Esophagus squamous epithelium (tissue), 5 donors: ENCODE results near the gene BCL2L1. TPM values are rescaled to one million over a fixed set of nuclear protein-coding genes. Genes with fewer than 3 reads are reported as not detected.
A peak's percentile ranks its signal among the peaks of the same experiment; 100 is the strongest.

ENCODE experiments used
- DNase-seq: peaks from one replicate; lab custom pipeline; 2025; lab: John Stamatoyannopoulos, UW
- H3K27ac ChIP-seq, 4 donors: fragments of 200-600 bp; sonication (generic); one replicate each; pipeline ENCODE4 v1.5.1; 2016 to 2019; ENCODE audit warnings: mild to moderate bottlenecking in 1 of 4
- H3K27me3 ChIP-seq, 4 donors: fragments of 200-600 bp; sonication (generic); 1 replicate in 3 of 4; 2 replicates in 1 of 4; pipeline versions ENCODE4 v1.5.1 to v1.6.0; 2017 to 2021; ENCODE audit warnings: antibody characterized with exemption in 1 of 4
- H3K36me3 ChIP-seq, 3 donors: fragments of 200-600 bp; sonication (generic); one replicate each; pipeline ENCODE4 v1.5.1; 2016 to 2019
- H3K4me1 ChIP-seq, 3 donors: fragments of 200-600 bp; sonication (generic); one replicate each; pipeline ENCODE4 v1.5.1; 2017 to 2019
- H3K4me3 ChIP-seq, 4 donors: fragments of 200-600 bp; sonication (generic); 1 replicate in 3 of 4; 2 replicates in 1 of 4; pipeline ENCODE4 v1.5.1; 2016 to 2019; ENCODE audit warnings: mild to moderate bottlenecking in 2 of 4, moderate library complexity in 1 of 4
- H3K9me3 ChIP-seq, 3 donors: fragments of 200-600 bp; sonication (generic); one replicate each; pipeline ENCODE4 v1.5.1; 2016 to 2019
- CTCF ChIP-seq, 6 experiments: fragments of 450-650 bp in 4 of 6; fragments of 200-600 bp in 2 of 6; sonication (generic) in 2 of 6; IDR thresholded peaks; one replicate each; pipeline ENCODE4 v1.5.1; 2016 to 2019; ENCODE audit warnings: antibody characterized with exemption in 6 of 6, mild to moderate bottlenecking in 4 of 6, moderate library complexity in 4 of 6
- POLR2A ChIP-seq, 4 donors: fragments of 450-650 bp; IDR thresholded peaks; one replicate each; pipeline ENCODE4 v1.6.1; 2017; ENCODE audit warnings: antibody characterized with exemption in 4 of 4, mild to moderate bottlenecking in 4 of 4, moderate library complexity in 3 of 4
- WGBS, 2 donors: methylation state at CpG; one replicate each; pipeline ENCODE4 v1.1.5; 2018; 5-methylcytosine and 5-hydroxymethylcytosine counted together
- intact Hi-C: fragments of 100-400 bp; cut with DNase I; formaldehyde crosslinking; loops from one replicate; pipeline ENCODE4 v1.15.0; 2022
- total RNA-seq, 4 donors: library from RNA; depleted of rRNA; stranded (reverse); fragments of >200 nt; gene quantifications; one replicate each; pipeline ENCODE4 v1.1.0, GENCODE V29; 2016
- donor health status: DM: yes; HTN: yes; CAD: no.

BCL2L1 gene
- total RNA-seq, 4 donors from 2014 or later = 65.4 to 105 (median 90.1) TPM

GRCh38 chr20:31638816-31639215 is 83.9 kb downstream of the BCL2L1 start:
- H3K9me3 ChIP-seq = no peaks in the 10 kb centered on the region
- H3K4me1 ChIP-seq = peaks cover 0 to 5% (median 0%) of the 10 kb centered on the region in 3 donors
- H3K27ac ChIP-seq = peak overlapping the region in 1 of 4 donors; percentile 43
- no peaks in the 10 kb centered on the region for H3K36me3 ChIP-seq
- H3K4me3 ChIP-seq = peak overlapping the region in 1 of 4 donors; percentile 18
- WGBS, 2 donors = 59% methylated on average over 3 of the region's 4 CpGs; no CpG with 5 or more reads in 1 of the 2 donors
- no peak for DNase-seq
- intact Hi-C loops = no loop called here
- no peak for TF ChIP-seq CTCF (IDR thresholded peaks at IDR 0.05)
- H3K27me3 ChIP-seq = peaks cover 0 to 28% (median 0%) of the 10 kb centered on the region in 4 donors

- Histone ChIP-seq H3K27ac (peak overlapping the region in 2 of 4 donors; percentile 7 to 43), H3K4me1 (peaks cover 0 to 5% (median 0%) of the 10 kb centered on the region in 3 donors), H3K4me3 (peak overlapping the region in 1 of 4 donors; percentile 18), H3K27me3 (peaks cover 0 to 28% (median 0%) of the 10 kb centered on the region in 4 donors), H3K36me3 (no peaks in the 10 kb centered on the region), H3K9me3 (no peaks in the 10 kb centered on the region)
- no peak for DNase-seq
- TF ChIP-seq CTCF (IDR thresholded peaks at IDR 0.05) (no peak), POLR2A (IDR thresholded peaks at IDR 0.05) (no peak)
- no CpG with 5 or more reads among the region's 4 CpGs for WGBS, 2 donors
- intact Hi-C loops = no loop called here
These were observed 84.4 kb downstream of the BCL2L1 start for GRCh38 chr20:31638317-31638716.

GRCh38 chr20:31637660-31638059 is 85.0 kb downstream of the BCL2L1 start, which contains the start of gene COX4I2:
Gene COX4I2, plus strand, starts transcription at chr20:31637912. Its CDS starts 1,106 bp downstream, at chr20:31639018.
- Histone ChIP-seq H3K36me3 (no peaks in the 10 kb centered on the region), H3K27me3 (peaks cover 0 to 28% (median 0%) of the 10 kb centered on the region in 4 donors), H3K4me1 (peaks cover 0 to 5% (median 0%) of the 10 kb centered on the region in 3 donors), H3K9me3 (no peaks in the 10 kb centered on the region), H3K4me3 (peak within 1 kb of the TSS in 2 of 4 donors; percentile 18 to 50), H3K27ac (peak within 1 kb of the TSS; percentile 7 to 65 (median 30))
- TF ChIP-seq POLR2A (IDR thresholded peaks at IDR 0.05) = no peak
- no peak for TF ChIP-seq CTCF (IDR thresholded peaks at IDR 0.05)
- no peak for DNase-seq
- WGBS, 2 donors = 22 to 31% methylated on average over 3 to 6 of the region's 34 CpGs
- intact Hi-C loops = no loop called here

GRCh38 chr20:31633339-31633914 is 89.2 kb downstream of the BCL2L1 start:
- Histone ChIP-seq H3K9me3 (no peaks in the 10 kb centered on the region), H3K27ac (peak overlapping the region in 1 of 4 donors; percentile 44), H3K27me3 (peaks cover 0 to 13% (median 0%) of the 10 kb centered on the region in 4 donors), H3K36me3 (no peaks in the 10 kb centered on the region), H3K4me1 (peaks cover 0 to 5% (median 0%) of the 10 kb centered on the region in 3 donors), H3K4me3 (no peak overlapping the region)
- no peak for DNase-seq
- TF ChIP-seq CTCF (IDR thresholded peaks at IDR 0.05) = no peak
- TF ChIP-seq POLR2A (IDR thresholded peaks at IDR 0.05) = no peak
- intact Hi-C loops = no loop called here
- 71% methylated on average over 4 of the region's 14 CpGs; no CpG with 5 or more reads in 1 of the 2 donors for WGBS, 2 donors

GRCh38 chr20:31632548-31633338 is 89.9 kb downstream of the BCL2L1 start:
- no peak for DNase-seq
- Histone ChIP-seq H3K27me3 (peaks cover 0 to 6% (median 0%) of the 10 kb centered on the region in 4 donors), H3K27ac (peak overlapping the region in 1 of 4 donors; percentile 44), H3K4me1 (peaks cover 0 to 4% (median 0%) of the 10 kb centered on the region in 3 donors), H3K9me3 (no peaks in the 10 kb centered on the region), H3K36me3 (no peaks in the 10 kb centered on the region), H3K4me3 (no peak overlapping the region)
- TF ChIP-seq CTCF (IDR thresholded peaks at IDR 0.05) (no peak), POLR2A (IDR thresholded peaks at IDR 0.05) (no peak)
- WGBS, 2 donors = 91% methylated on average over 19 to 38 of the region's 40 CpGs
- intact Hi-C loops = no loop called here
